OCI-LY7 (cell line): ENCODE data around the gene GRB10. TPM values are rescaled to one million over a fixed set of nuclear protein-coding genes. Genes with fewer than 3 reads are reported as not detected.

ENCODE experiments used
- BruUV-seq: library from RNA; stranded (reverse); fragments of 400-500 nt; replicated peaks from 2 replicates; lab custom pipeline; 2021; lab: Mats Ljungman, UMichigan
- CTCF ChIA-PET: fragments of 300-600 bp; sonication (Branson Sonifier 250); formaldehyde crosslinking; loops from one replicate; lab custom pipeline; 2022; ENCODE audit warnings: antibody characterized with exemption; ENCODE audit not compliant: unreplicated experiment; lab: Charles Lee
- POLR2A ChIA-PET: fragments of 300-600 bp; sonication (Branson Sonifier 250); formaldehyde crosslinking; loops from one replicate; lab custom pipeline; 2022; ENCODE audit warnings: antibody characterized with exemption; lab: Charles Lee
- DNase-seq: peaks from one replicate; pipeline ENCODE4 v3.0.0-alpha.2; 2015; ENCODE audit warnings: low spot score
- H2AFZ ChIP-seq: fragments of 200-600 bp; sonication (generic), shearing (Covaris generic); 2 replicates; pipeline ENCODE4 v1.6.1; 2014; ENCODE audit warnings: mild to moderate bottlenecking, antibody characterized with exemption, low read length, moderate library complexity
- H3K27ac ChIP-seq: fragments of 200-600 bp; sonication (generic); 2 replicates; pipeline ENCODE4 v1.5.1; 2014; ENCODE audit warnings: mixed run types, low read depth, mild to moderate bottlenecking, moderate library complexity, low read length, inconsistent platforms; ENCODE audit not compliant: poor library complexity, severe bottlenecking
- H3K36me3 ChIP-seq: fragments of 200-600 bp; sonication (generic); 2 replicates; pipeline ENCODE4 v1.6.1; 2014; ENCODE audit warnings: mild to moderate bottlenecking, antibody characterized with exemption, low read length, moderate library complexity, mixed read lengths; ENCODE audit not compliant: insufficient read depth
- H3K4me1 ChIP-seq: fragments of 200-600 bp; sonication (generic); 2 replicates; pipeline ENCODE4 v1.5.1; 2014; ENCODE audit warnings: mild to moderate bottlenecking, low read length; ENCODE audit not compliant: insufficient read depth, poor library complexity, severe bottlenecking
- H3K4me2 ChIP-seq: fragments of 200-600 bp; sonication (generic); 2 replicates; pipeline ENCODE4 v1.6.1; 2014; ENCODE audit warnings: mild to moderate bottlenecking, low read length
- H3K4me3 ChIP-seq: fragments of 200-600 bp; sonication (generic); 2 replicates; pipeline ENCODE4 v1.5.1; 2014; ENCODE audit warnings: mild to moderate bottlenecking, low read depth, low read length; ENCODE audit not compliant: poor library complexity, severe bottlenecking
- H3K79me2 ChIP-seq: fragments of 200-600 bp; sonication (generic); 2 replicates; pipeline ENCODE4 v1.6.1; 2016; ENCODE audit warnings: low read depth, mild to moderate bottlenecking, low read length, moderate library complexity, mixed read lengths; ENCODE audit not compliant: insufficient read depth
- H3K9me2 ChIP-seq: fragments of 200-600 bp; sonication (generic); 2 replicates; pipeline ENCODE4 v1.6.1; 2016; ENCODE audit warnings: mild to moderate bottlenecking, low read length, mixed read lengths; ENCODE audit not compliant: insufficient read depth
- H3K9me3 ChIP-seq: fragments of 200-600 bp; sonication (generic); 2 replicates; pipeline ENCODE4 v1.6.1; 2014; ENCODE audit warnings: mild to moderate bottlenecking, mixed run types, low read length, mixed read lengths
- H4K20me1 ChIP-seq: fragments of 200-600 bp; sonication (generic); 2 replicates; pipeline ENCODE4 v1.6.1; 2014; ENCODE audit warnings: mild to moderate bottlenecking, antibody characterized with exemption, low read length, moderate library complexity, mixed read lengths; ENCODE audit not compliant: insufficient read depth
- EZH2phosphoT487 ChIP-seq: fragments of 200-600 bp; sonication (generic); IDR thresholded peaks from 2 replicates; pipeline ENCODE4 v1.6.1; 2018; ENCODE audit warnings: low read depth, borderline replicate concordance, mild to moderate bottlenecking, mixed run types, antibody characterized with exemption, low read length, moderate library complexity, mixed read lengths
- intact Hi-C: fragments of 100-400 bp; cut with micrococcal nuclease; formaldehyde crosslinking; loops from one replicate; pipeline ENCODE4 v1.10.0; 2022; ENCODE audit not compliant: unreplicated experiment
- total RNA-seq, 2 experiments: library from RNA; depleted of rRNA in 1 of 2; stranded (reverse); fragments of >200 nt in 1 of 2; shearing (Covaris generic) in 1 of 2; gene quantifications; 2 replicates each; pipeline ENCODE4 v1.2.3, GENCODE V29; 2014 to 2022
- TF ChIP-seq, protein P1 (sequence below): fragments of 200-600 bp; sonication (generic); conservative IDR thresholded peaks from 2 replicates; pipeline ENCODE4 v1.5.1; 2014; ENCODE audit warnings: mild to moderate bottlenecking, antibody characterized with exemption, low read length, moderate library complexity, mixed read lengths

The GRB10 gene
- total RNA-seq, 2 experiments from 2014 or later: not detected

DNA sequence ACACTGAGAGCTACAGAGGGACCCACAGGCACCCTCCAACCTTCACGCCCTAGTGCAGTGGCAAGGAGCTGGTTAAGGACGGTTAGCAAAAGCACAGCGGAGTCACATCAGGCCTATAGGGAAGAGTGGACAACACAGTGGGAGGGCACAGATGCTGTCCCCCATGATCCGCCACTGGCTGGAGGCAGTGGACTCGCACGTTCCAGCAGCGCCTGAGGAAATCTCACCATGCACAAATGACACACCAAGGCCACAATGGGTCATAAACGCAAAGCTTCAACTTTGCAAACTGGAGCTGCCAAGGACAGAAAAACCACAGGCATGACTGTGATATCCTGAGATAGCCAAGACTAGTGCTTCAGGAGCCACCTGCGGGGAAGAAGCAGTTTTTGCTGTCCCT is 58.8 kb downstream of the GRB10 start:
- Histone ChIP-seq H3K79me2 (no peaks in the 10 kb centered on the region), H4K20me1 (no peaks in the 10 kb centered on the region), H3K27ac (no peak overlapping the region), H3K36me3 (no peaks in the 10 kb centered on the region), H3K4me2 (no peak overlapping the region), H3K4me1 (no peaks in the 10 kb centered on the region), H3K9me3 (no peaks in the 10 kb centered on the region), H3K9me2 (no peaks in the 10 kb centered on the region), H2AFZ (no peak overlapping the region), H3K4me3 (no peak overlapping the region)
- ChIA-PET POLR2A (no interaction called here), CTCF (no interaction called here)
- TF ChIP-seq EZH2phosphoT487: no peak
- TF ChIP-seq, protein P1, sequence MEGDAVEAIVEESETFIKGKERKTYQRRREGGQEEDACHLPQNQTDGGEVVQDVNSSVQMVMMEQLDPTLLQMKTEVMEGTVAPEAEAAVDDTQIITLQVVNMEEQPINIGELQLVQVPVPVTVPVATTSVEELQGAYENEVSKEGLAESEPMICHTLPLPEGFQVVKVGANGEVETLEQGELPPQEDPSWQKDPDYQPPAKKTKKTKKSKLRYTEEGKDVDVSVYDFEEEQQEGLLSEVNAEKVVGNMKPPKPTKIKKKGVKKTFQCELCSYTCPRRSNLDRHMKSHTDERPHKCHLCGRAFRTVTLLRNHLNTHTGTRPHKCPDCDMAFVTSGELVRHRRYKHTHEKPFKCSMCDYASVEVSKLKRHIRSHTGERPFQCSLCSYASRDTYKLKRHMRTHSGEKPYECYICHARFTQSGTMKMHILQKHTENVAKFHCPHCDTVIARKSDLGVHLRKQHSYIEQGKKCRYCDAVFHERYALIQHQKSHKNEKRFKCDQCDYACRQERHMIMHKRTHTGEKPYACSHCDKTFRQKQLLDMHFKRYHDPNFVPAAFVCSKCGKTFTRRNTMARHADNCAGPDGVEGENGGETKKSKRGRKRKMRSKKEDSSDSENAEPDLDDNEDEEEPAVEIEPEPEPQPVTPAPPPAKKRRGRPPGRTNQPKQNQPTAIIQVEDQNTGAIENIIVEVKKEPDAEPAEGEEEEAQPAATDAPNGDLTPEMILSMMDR: no peak
- DNase-seq: no peak
- BruUV-seq: no TSS peak
- intact Hi-C loops: no loop called here

DNA sequence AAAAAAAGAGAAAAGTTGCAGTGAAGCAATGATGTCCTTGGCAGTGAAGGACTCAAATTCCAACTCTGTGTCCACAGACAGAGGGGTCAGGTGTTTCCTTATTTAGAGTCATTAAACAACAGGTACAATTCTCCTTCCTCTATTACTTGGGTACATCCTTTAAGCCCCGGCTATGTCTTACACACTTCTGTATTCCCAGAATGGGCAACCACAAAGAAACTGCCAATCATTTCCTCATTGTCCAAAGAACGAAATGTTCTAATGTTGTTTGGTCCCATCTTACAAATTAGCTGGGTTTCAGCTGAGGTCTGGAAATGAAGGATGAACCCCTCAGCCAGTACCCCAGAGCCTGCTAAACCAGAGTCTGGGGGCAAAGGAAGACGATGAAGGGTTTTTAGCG is 59.5 kb downstream of the GRB10 start:
- TF ChIP-seq EZH2phosphoT487: no peak
- ChIA-PET POLR2A (no interaction called here), CTCF (no interaction called here)
- no peak overlapping the region for H2AFZ ChIP-seq
- H3K36me3 ChIP-seq: no peaks in the 10 kb centered on the region
- no peaks in the 10 kb centered on the region for H3K9me3 ChIP-seq
- H3K9me2 ChIP-seq: no peaks in the 10 kb centered on the region
- H3K27ac ChIP-seq: no peak overlapping the region
- no TSS peak for BruUV-seq
- H4K20me1 ChIP-seq: no peaks in the 10 kb centered on the region
- H3K4me2 ChIP-seq: no peak overlapping the region
- no peaks in the 10 kb centered on the region for H3K79me2 ChIP-seq
- no peak for DNase-seq
- H3K4me1 ChIP-seq: no peaks in the 10 kb centered on the region
- no peak overlapping the region for H3K4me3 ChIP-seq
- intact Hi-C loops: no loop called here

DNA sequence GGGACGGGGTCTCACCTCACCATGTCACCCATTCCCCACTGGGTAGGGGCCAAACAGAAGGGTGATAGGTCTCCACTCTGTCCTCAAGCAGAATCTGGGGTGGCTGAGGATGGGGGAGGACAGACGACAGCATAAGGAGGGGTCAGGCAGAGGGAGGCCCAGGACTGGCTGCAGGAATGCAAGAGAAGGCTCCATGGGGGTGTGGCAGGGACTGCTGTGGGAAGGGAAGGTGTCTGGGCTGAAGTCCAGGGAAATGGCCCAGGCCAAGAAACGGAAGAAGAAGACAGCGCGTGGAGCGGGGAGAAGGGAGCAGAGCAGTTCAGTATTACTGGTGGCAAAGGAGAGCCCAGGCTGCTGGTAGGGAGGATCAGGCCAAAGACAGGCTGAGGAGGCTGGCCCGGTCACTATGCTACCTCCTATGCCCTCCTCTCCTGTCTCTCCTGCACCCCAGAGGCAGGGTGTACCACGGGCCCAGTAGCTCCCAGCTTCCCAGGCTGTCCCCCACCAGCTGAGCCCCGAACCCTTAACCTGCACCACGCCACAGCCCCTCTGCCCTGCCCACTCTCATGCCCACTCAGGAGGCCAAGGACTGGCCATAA is 60.9 kb downstream of the GRB10 start:
- H3K27ac ChIP-seq: no peak overlapping the region
- POLR2A ChIA-PET: interaction anchor here (0.5 to 0.6 kb wide), 2 partner anchors 246 to 252 kb away, joined by 3 read pairs; no protein-coding TSS in a partner anchor
- no peak overlapping the region for H3K4me3 ChIP-seq
- no peaks in the 10 kb centered on the region for H3K36me3 ChIP-seq
- H3K4me2 ChIP-seq: no peak overlapping the region
- H3K9me2 ChIP-seq: no peaks in the 10 kb centered on the region
- no peaks in the 10 kb centered on the region for H3K4me1 ChIP-seq
- TF ChIP-seq, protein P1: no peak
- TF ChIP-seq EZH2phosphoT487: no peak
- DNase-seq: no peak
- CTCF ChIA-PET: no interaction called here
- intact Hi-C loops: no loop called here
- no peaks in the 10 kb centered on the region for H3K79me2 ChIP-seq
- no TSS peak for BruUV-seq
- no peaks in the 10 kb centered on the region for H4K20me1 ChIP-seq
- no peaks in the 10 kb centered on the region for H3K9me3 ChIP-seq
- H2AFZ ChIP-seq: no peak overlapping the region
